HepG2 (cell line): ENCODE results near the gene CST5.

Experiments
- MAFG ChIP-seq: sonication (generic); formaldehyde crosslinking; IDR thresholded peaks from 2 replicates; pipeline ENCODE4 v1.5.1; 2020; ENCODE audit warnings: mild to moderate bottlenecking, missing genetic modification reagents
- MAFK ChIP-seq, 2 experiments: IDR thresholded peaks in 1 of 2; conservative IDR thresholded peaks in 1 of 2; 2 replicates each; pipeline ENCODE4 v1.6.1; 2011; ENCODE audit warnings: improper control_type of control experiment in 2 of 2, low read length in 2 of 2
- NFATC3 ChIP-seq: sonication (generic); formaldehyde crosslinking; IDR thresholded peaks from 2 replicates; pipeline ENCODE4 v1.5.1; 2020; ENCODE audit warnings: mild to moderate bottlenecking, missing genetic modification reagents
- PRPF4 ChIP-seq: fragments of 200-400 bp; formaldehyde crosslinking; IDR thresholded peaks from 2 replicates; pipeline ENCODE4 v1.6.1; 2016; ENCODE audit warnings: low read length, low read depth; ENCODE audit not compliant: poor library complexity, severe bottlenecking
- RCOR2 ChIP-seq: IDR thresholded peaks from 2 replicates; pipeline ENCODE4 v1.6.1; 2016; ENCODE audit warnings: missing biosample characterization, missing genetic modification reagents
- SP1 ChIP-seq, 2 experiments: fragments of 450-650 bp in 1 of 2; sonication (generic) in 1 of 2; formaldehyde crosslinking in 1 of 2; IDR thresholded peaks; 2 replicates each; pipeline versions ENCODE4 v1.4.0 to v1.6.1; 2016 to 2020; ENCODE audit warnings: missing genetic modification reagents in 1 of 2
- TFAP4 ChIP-seq: sonication (generic); IDR thresholded peaks from 2 replicates; pipeline ENCODE4 v1.6.1; 2016; ENCODE audit warnings: low read depth, borderline replicate concordance
- TF ChIP-seq, protein P1 (sequence below): sonication (generic); formaldehyde crosslinking; conservative IDR thresholded peaks from 2 replicates; pipeline ENCODE4 v1.4.0; 2020; ENCODE audit warnings: missing genetic modification reagents

- TF ChIP-seq NFATC3 (CRISPR knock-in tag) (no peak), MAFK (conservative IDR thresholded peaks at IDR 0.05 in 1 of 2, IDR thresholded peaks at IDR 0.05 in 1 of 2; ENCODE audit: low read length in 2 of 2) (no peak), TFAP4 (no peak), PRPF4 (no peak), SP1 (IDR thresholded peaks at IDR 0.05) (no peak), SP1 (CRISPR knock-in tag; IDR thresholded peaks at IDR 0.05) (no peak), MAFG (CRISPR knock-in tag) (no peak), RCOR2 (CRISPR knock-in tag) (no peak)
- TF ChIP-seq, protein P1, sequence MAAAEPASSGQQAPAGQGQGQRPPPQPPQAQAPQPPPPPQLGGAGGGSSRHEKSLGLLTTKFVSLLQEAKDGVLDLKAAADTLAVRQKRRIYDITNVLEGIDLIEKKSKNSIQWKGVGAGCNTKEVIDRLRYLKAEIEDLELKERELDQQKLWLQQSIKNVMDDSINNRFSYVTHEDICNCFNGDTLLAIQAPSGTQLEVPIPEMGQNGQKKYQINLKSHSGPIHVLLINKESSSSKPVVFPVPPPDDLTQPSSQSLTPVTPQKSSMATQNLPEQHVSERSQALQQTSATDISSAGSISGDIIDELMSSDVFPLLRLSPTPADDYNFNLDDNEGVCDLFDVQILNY (CRISPR knock-in tag), result no peak
Observed at GRCh38 chr20:23841693-23842092, 37.9 kb downstream of the CST5 start.
